Measurements from ENCODE around the gene HMGCLL1. TPM values are rescaled to one million over a fixed set of nuclear protein-coding genes. Genes with fewer than 3 reads are reported as not detected.
A peak's percentile ranks its signal among the peaks of the same experiment; 100 is the strongest.

The HMGCLL1 gene
- total and polyA plus RNA-seq, 2 experiments from 2014 or later, result 3.0 to 4.8 TPM

GRCh38 chr6:55449225-55449624, 129.8 kb downstream of the HMGCLL1 start:
- Histone ChIP-seq H3K79me2 (no peaks in the 10 kb centered on the region), H3K9me3 (ENCODE audit: low read depth) (no peaks in the 10 kb centered on the region), H3K4me1 (ENCODE audit: insufficient read depth) (no peaks in the 10 kb centered on the region), H4K20me1 (ENCODE audit: insufficient read depth, poor library complexity, severe bottlenecking) (no peaks in the 10 kb centered on the region), H3K36me3 (replicated peaks; ENCODE audit: insufficient read depth, low read depth) (no peaks in the 10 kb centered on the region), H3K27ac (no peak overlapping the region), H3K9me2 (replicated peaks; ENCODE audit: insufficient read depth) (no peaks in the 10 kb centered on the region), H3K4me2 (no peak overlapping the region), H3K4me3 (no peak overlapping the region), H3K27me3 (no peaks in the 10 kb centered on the region), H2AFZ (no peak overlapping the region)
- 59% methylated on average over 3 of the region's 3 CpGs for WGBS (ENCODE audit: low lambda C conversion rate, missing lambda C conversion rate)
- TF ChIP-seq EZH2 (IDR thresholded peaks at IDR 0.05; ENCODE audit: borderline replicate concordance), result no peak
- peak; percentile 38 for TF ChIP-seq CTCF (IDR thresholded peaks at IDR 0.05; ENCODE audit: poor library complexity)
- TF ChIP-seq EZH2phosphoT487 (IDR thresholded peaks at IDR 0.05; ENCODE audit: low read depth, severe bottlenecking, unreplicated experiment), result no peak
- DNase-seq (ENCODE audit: low spot score), result peak; percentile 34

GRCh38 chr6:55448451-55448850, 130.5 kb downstream of the HMGCLL1 start:
- Histone ChIP-seq H4K20me1 (ENCODE audit: insufficient read depth, poor library complexity, severe bottlenecking) (no peaks in the 10 kb centered on the region), H2AFZ (no peak overlapping the region), H3K4me2 (no peak overlapping the region), H3K79me2 (no peaks in the 10 kb centered on the region), H3K9me2 (replicated peaks; ENCODE audit: insufficient read depth) (no peaks in the 10 kb centered on the region), H3K27ac (no peak overlapping the region), H3K4me3 (no peak overlapping the region), H3K4me1 (ENCODE audit: insufficient read depth) (peaks cover 1% of the 10 kb centered on the region), H3K9me3 (ENCODE audit: low read depth) (no peaks in the 10 kb centered on the region), H3K36me3 (replicated peaks; ENCODE audit: insufficient read depth, low read depth) (no peaks in the 10 kb centered on the region), H3K27me3 (no peaks in the 10 kb centered on the region)
- DNase-seq (ENCODE audit: low spot score), result no peak
- TF ChIP-seq CTCF (IDR thresholded peaks at IDR 0.05; ENCODE audit: poor library complexity) (no peak), EZH2phosphoT487 (IDR thresholded peaks at IDR 0.05; ENCODE audit: low read depth, severe bottlenecking, unreplicated experiment) (no peak), EZH2 (IDR thresholded peaks at IDR 0.05; ENCODE audit: borderline replicate concordance) (no peak)

- Histone ChIP-seq H3K79me2 (no peaks in the 10 kb centered on the region), H3K27me3 (no peaks in the 10 kb centered on the region), H3K4me3 (no peak overlapping the region), H3K27ac (no peak overlapping the region), H3K9me2 (replicated peaks; ENCODE audit: insufficient read depth) (no peaks in the 10 kb centered on the region), H3K4me1 (ENCODE audit: insufficient read depth) (peaks cover 7% of the 10 kb centered on the region), H4K20me1 (ENCODE audit: insufficient read depth, poor library complexity, severe bottlenecking) (no peaks in the 10 kb centered on the region), H3K36me3 (replicated peaks; ENCODE audit: insufficient read depth, low read depth) (no peaks in the 10 kb centered on the region), H2AFZ (no peak overlapping the region), H3K9me3 (ENCODE audit: low read depth) (no peaks in the 10 kb centered on the region), H3K4me2 (no peak overlapping the region)
- no peak for DNase-seq (ENCODE audit: low spot score)
- TF ChIP-seq EZH2 (IDR thresholded peaks at IDR 0.05; ENCODE audit: borderline replicate concordance) (no peak), EZH2phosphoT487 (IDR thresholded peaks at IDR 0.05; ENCODE audit: low read depth, severe bottlenecking, unreplicated experiment) (no peak)
- WGBS (ENCODE audit: low lambda C conversion rate, missing lambda C conversion rate), result 82% methylated on average over 3 of the region's 3 CpGs
Observed at GRCh38 chr6:55447891-55448290, 131.1 kb downstream of the HMGCLL1 start.

DNA sequence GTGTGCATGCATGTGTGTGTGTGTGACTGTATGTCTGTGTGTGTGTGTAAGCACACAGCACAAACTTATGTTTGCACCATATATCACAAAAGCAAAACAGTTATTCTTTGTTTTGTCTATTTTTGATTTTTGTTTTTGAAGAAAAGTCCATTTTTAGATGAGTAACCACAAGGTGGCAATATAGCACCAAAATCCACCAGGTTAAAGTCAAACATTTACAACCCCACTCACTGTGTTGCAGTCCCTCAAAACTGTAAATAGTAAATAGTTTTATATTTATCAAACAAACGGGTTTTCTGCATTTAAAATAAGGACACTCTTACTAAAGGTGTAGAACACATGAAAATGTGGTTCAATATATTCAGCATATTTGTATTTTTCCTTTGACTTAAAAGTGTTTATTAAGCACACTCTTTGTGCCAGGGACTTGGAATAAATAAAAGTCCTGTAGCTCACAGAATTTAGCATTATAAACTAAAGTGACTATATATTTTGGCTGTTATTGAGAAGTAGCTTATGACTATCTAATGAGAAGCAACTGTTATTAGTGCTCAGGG, 133.3 kb downstream of the HMGCLL1 start:
- DNase-seq (ENCODE audit: low spot score), result peak; percentile 56
- Histone ChIP-seq H3K27me3 (no peaks in the 10 kb centered on the region), H3K27ac (no peak overlapping the region), H3K36me3 (replicated peaks; ENCODE audit: insufficient read depth, low read depth) (no peaks in the 10 kb centered on the region), H3K4me3 (no peak overlapping the region), H3K9me3 (ENCODE audit: low read depth) (no peaks in the 10 kb centered on the region), H3K9me2 (replicated peaks; ENCODE audit: insufficient read depth) (no peaks in the 10 kb centered on the region), H3K79me2 (no peaks in the 10 kb centered on the region), H4K20me1 (ENCODE audit: insufficient read depth, poor library complexity, severe bottlenecking) (no peaks in the 10 kb centered on the region), H3K4me1 (ENCODE audit: insufficient read depth) (peaks cover 7% of the 10 kb centered on the region), H2AFZ (no peak overlapping the region), H3K4me2 (no peak overlapping the region)
- 0% methylated on average over 1 of the region's 1 CpG for WGBS (ENCODE audit: low lambda C conversion rate, missing lambda C conversion rate)
- TF ChIP-seq CTCF (IDR thresholded peaks at IDR 0.05; ENCODE audit: poor library complexity), result peak; percentile 73
- TF ChIP-seq EZH2 (IDR thresholded peaks at IDR 0.05; ENCODE audit: borderline replicate concordance), result no peak
